H1 (cell line): ENCODE data around the gene MYO15B. TPM values are rescaled to one million over a fixed set of nuclear protein-coding genes. Genes with fewer than 3 reads are reported as not detected.

Source experiments
- CTCF ChIA-PET: fragments of 300-600 bp; sonication (Branson Sonifier 250); formaldehyde crosslinking; loops from one replicate; lab custom pipeline; 2021; ENCODE audit not compliant: partially characterized antibody; lab: Charles Lee
- POLR2A ChIA-PET: fragments of 300-600 bp; sonication (Branson Sonifier 250); formaldehyde crosslinking; loops from one replicate; lab custom pipeline; 2021; ENCODE audit warnings: inconsistent platforms; ENCODE audit not compliant: partially characterized antibody; lab: Charles Lee
- DNase-seq, 2 experiments: peaks; one replicate each; pipeline versions ENCODE4 v3.0.0 to v3.0.0-alpha.2; 2010 to 2022; ENCODE audit warnings: low spot score in 2 of 2, low read depth in 1 of 2, mixed read lengths in 1 of 2
- FAIRE-seq: peaks from 2 replicates; lab custom pipeline; 2011; peaks lifted over from hg19 to GRCh38; lab: Jason Lieb, UNC
- H2AFZ ChIP-seq: 2 replicates; pipeline ENCODE4 v1.8.1; 2012; ENCODE audit warnings: low read length, inconsistent platforms
- H2AK5ac ChIP-seq: 2 replicates; pipeline ENCODE4 v1.6.1; 2013; ENCODE audit warnings: low read depth, low read length
- H2BK120ac ChIP-seq: replicated peaks from 2 replicates; pipeline ENCODE3; 2013; ENCODE audit warnings: low read depth, low read length, inconsistent platforms
- H2BK12ac ChIP-seq: 2 replicates; pipeline ENCODE4 v1.6.1; 2013; ENCODE audit warnings: low read depth, low read length
- H2BK15ac ChIP-seq: 2 replicates; pipeline ENCODE4 v1.6.1; 2013; ENCODE audit warnings: low read length
- H2BK20ac ChIP-seq: 2 replicates; pipeline ENCODE4 v1.6.1; 2013; ENCODE audit warnings: low read length
- H2BK5ac ChIP-seq: 2 replicates; pipeline ENCODE4 v1.6.1; 2013; ENCODE audit warnings: low read depth, low read length
- H3K14ac ChIP-seq: 2 replicates; pipeline ENCODE4 v1.6.1; 2013; ENCODE audit warnings: inconsistent platforms; ENCODE audit not compliant: insufficient read length
- H3K18ac ChIP-seq: 2 replicates; pipeline ENCODE4 v1.6.1; 2013; ENCODE audit warnings: low read length; ENCODE audit errors: extremely low read depth
- H3K23ac ChIP-seq: 2 replicates; pipeline ENCODE4 v1.6.1; 2013; ENCODE audit warnings: inconsistent platforms; ENCODE audit not compliant: insufficient read length
- H3K23me2 ChIP-seq: 2 replicates; pipeline ENCODE4 v1.6.1; 2013; ENCODE audit warnings: low read depth, low read length
- H3K27ac ChIP-seq: 2 replicates; pipeline ENCODE4 v1.6.1; 2011; ENCODE audit warnings: low read depth, low read length, inconsistent platforms
- H3K27me3 ChIP-seq, 4 experiments: replicated peaks in 1 of 4; 1 replicate in 1 of 4; 2 replicates in 3 of 4; pipeline versions ENCODE4 v1.6.1 to v1.8.1; 2011 to 2013; ENCODE audit warnings: low read length in 3 of 4, mild to moderate bottlenecking in 3 of 4, inconsistent platforms in 2 of 4, mixed read lengths in 2 of 4, moderate library complexity in 1 of 4; ENCODE audit not compliant: control insufficient read depth in 3 of 4, insufficient read depth in 3 of 4; ENCODE audit errors: extremely low read depth in 1 of 4
- H3K36me3 ChIP-seq, 4 experiments: 2 replicates each; pipeline versions ENCODE4 v1.6.1 to v1.8.1; 2011 to 2013; ENCODE audit warnings: mild to moderate bottlenecking in 4 of 4, low read length in 3 of 4, moderate library complexity in 2 of 4, control low read depth in 1 of 4, inconsistent platforms in 1 of 4; ENCODE audit not compliant: insufficient read depth in 4 of 4, control insufficient read depth in 2 of 4
- H3K4ac ChIP-seq: replicated peaks from 2 replicates; pipeline ENCODE3; 2013; ENCODE audit warnings: low read length, low read depth, mixed read lengths, inconsistent platforms; ENCODE audit not compliant: insufficient read length
- H3K4me1 ChIP-seq, 4 experiments: replicated peaks in 1 of 4; 1 replicate in 1 of 4; 2 replicates in 3 of 4; pipeline versions ENCODE4 v1.6.1 to v1.8.1; 2011 to 2013; ENCODE audit warnings: low read length in 3 of 4, inconsistent platforms in 2 of 4, mixed read lengths in 1 of 4; ENCODE audit not compliant: insufficient read depth in 4 of 4, control insufficient read depth in 3 of 4
- H3K4me2 ChIP-seq, 2 experiments: 2 replicates each; pipeline versions ENCODE4 v1.6.1 to v1.8.1; 2011 to 2013; ENCODE audit warnings: low read depth in 2 of 2, low read length in 2 of 2, control low read depth in 1 of 2, inconsistent platforms in 1 of 2, mild to moderate bottlenecking in 1 of 2; ENCODE audit not compliant: insufficient read depth in 1 of 2
- H3K4me3 ChIP-seq, 4 experiments: fragments of 200-600, 300-600 bp in 1 of 4; sonication (generic), shearing (Covaris generic), sonication (Bioruptor Twin) in 1 of 4; 2 replicates each; pipeline versions ENCODE4 v1.5.1 to v1.8.1; 2011 to 2016; ENCODE audit warnings: low read length in 4 of 4, low read depth in 3 of 4, control low read depth in 2 of 4, inconsistent platforms in 2 of 4, mild to moderate bottlenecking in 2 of 4, mixed read lengths in 1 of 4, moderate library complexity in 1 of 4; ENCODE audit not compliant: insufficient read depth in 2 of 4; ENCODE audit errors: extremely low read depth in 1 of 4
- H3K56ac ChIP-seq: replicated peaks from 2 replicates; pipeline ENCODE3; 2013; ENCODE audit warnings: low read depth, mild to moderate bottlenecking, mixed read lengths, low read length, inconsistent platforms; ENCODE audit not compliant: insufficient read length
- H3K79me1 ChIP-seq: 2 replicates; pipeline ENCODE4 v1.6.1; 2013; ENCODE audit warnings: low read depth, low read length, control low read depth
- H3K79me2 ChIP-seq, 2 experiments: 2 replicates each; pipeline versions ENCODE4 v1.6.1 to v1.8.1; 2012 to 2013; ENCODE audit warnings: low read length in 2 of 2, mild to moderate bottlenecking in 2 of 2, inconsistent platforms in 1 of 2; ENCODE audit not compliant: insufficient read depth in 2 of 2, control insufficient read depth in 1 of 2
- H3K9ac ChIP-seq, 4 experiments: replicated peaks in 1 of 4; 1 replicate in 1 of 4; 2 replicates in 3 of 4; pipeline versions ENCODE4 v1.6.1 to v1.8.1; 2011 to 2013; ENCODE audit warnings: low read depth in 3 of 4, low read length in 3 of 4, control low read depth in 2 of 4, mild to moderate bottlenecking in 2 of 4, moderate library complexity in 2 of 4, inconsistent platforms in 1 of 4; ENCODE audit errors: extremely low read depth in 1 of 4
- H3K9me3 ChIP-seq, 2 experiments: 2 replicates each; pipeline versions ENCODE4 v1.6.1 to v1.8.1; 2012 to 2013; ENCODE audit warnings: mild to moderate bottlenecking in 2 of 2, moderate library complexity in 2 of 2, control low read depth in 1 of 2, inconsistent platforms in 1 of 2, low read depth in 1 of 2, low read length in 1 of 2, mixed read lengths in 1 of 2; ENCODE audit not compliant: insufficient read depth in 2 of 2
- H4K20me1 ChIP-seq, 2 experiments: replicated peaks in 1 of 2; 2 replicates each; pipeline versions ENCODE3 to v1.8.1; 2011 to 2013; ENCODE audit warnings: inconsistent platforms in 2 of 2, low read length in 2 of 2, mild to moderate bottlenecking in 1 of 2; ENCODE audit not compliant: insufficient read depth in 2 of 2, control insufficient read depth in 1 of 2
- H4K5ac ChIP-seq: 2 replicates; pipeline ENCODE4 v1.6.1; 2013; ENCODE audit warnings: low read length, low read depth, mixed read lengths, inconsistent platforms; ENCODE audit not compliant: insufficient read length
- H4K8ac ChIP-seq: 2 replicates; pipeline ENCODE4 v1.8.0; 2013; ENCODE audit warnings: mild to moderate bottlenecking, moderate library complexity, low read length, inconsistent platforms; ENCODE audit not compliant: insufficient read depth; ENCODE audit errors: extremely low read depth
- H4K91ac ChIP-seq: replicated peaks from 2 replicates; pipeline ENCODE3; 2013; ENCODE audit warnings: low read length, mixed read lengths, inconsistent platforms; ENCODE audit not compliant: insufficient read length
- EP300 ChIP-seq, 2 experiments: IDR thresholded peaks; 1 replicate in 1 of 2; 2 replicates in 1 of 2; pipeline ENCODE4 v1.6.1; 2011 to 2012; ENCODE audit warnings: low read depth in 2 of 2, low read length in 2 of 2, mild to moderate bottlenecking in 2 of 2, borderline replicate concordance in 1 of 2, inconsistent platforms in 1 of 2, moderate library complexity in 1 of 2
- POLR2A ChIP-seq, 2 experiments: IDR thresholded peaks; 1 replicate in 1 of 2; 2 replicates in 1 of 2; pipeline ENCODE4 v1.6.1; 2011; ENCODE audit warnings: low read depth in 2 of 2, low read length in 2 of 2, mild to moderate bottlenecking in 2 of 2; ENCODE audit errors: control extremely low read depth in 1 of 2
- SIX5 ChIP-seq: IDR thresholded peaks from 2 replicates; pipeline ENCODE4 v1.6.1; 2011; ENCODE audit warnings: mild to moderate bottlenecking, low read depth, low read length
- WGBS, 2 experiments: shearing (Covaris generic) in 1 of 2; methylation state at CpG; one replicate each; pipeline versions ENCODE4 v1.1.6 to v1.1.7; 2013 to 2015; ENCODE audit warnings: low lambda C conversion rate in 2 of 2, mixed read lengths in 2 of 2, inconsistent platforms in 1 of 2, low coverage in 1 of 2, missing lambda C conversion rate in 1 of 2; ENCODE audit not compliant: insufficient replicate concordance in 2 of 2, insufficient coverage in 1 of 2, insufficient read length in 1 of 2; ENCODE audit errors: extremely low coverage in 1 of 2, missing lambda C conversion rate in 1 of 2; 5-methylcytosine and 5-hydroxymethylcytosine counted together
- polyA plus RNA-seq, 7 experiments: library from polyadenylated mRNA; depleted of rRNA in 3 of 7; stranded (reverse) in 5 of 7; unstranded in 2 of 7; fragments of >200 nt in 5 of 7; fragments of 200-250 nt in 2 of 7; gene quantifications; 1 replicate in 5 of 7; 2 replicates in 1 of 7; 4 replicates in 1 of 7; pipeline versions ENCODE4 v1.2.1 to v1.2.3, GENCODE V29; 2011 to 2013; ENCODE audit warnings: missing spikeins in 2 of 7, mixed read lengths in 2 of 7
- total RNA-seq: library from RNA; stranded (reverse); fragmentation: NEBNext Ultra II Directional; extraction: Animal tissue kit (Norgen Biotek cat#: 25700); gene quantifications from 2 replicates; pipeline ENCODE4 v1.2.1, GENCODE V29; 2021
- TF ChIP-seq, protein P1 (sequence below): IDR thresholded peaks from 2 replicates; pipeline ENCODE4 v1.6.1; 2011; ENCODE audit warnings: low read length, improper control_type of control experiment

Gene MYO15B
- total and polyA plus RNA-seq, 2 of the 8 experiments (the other 6 are each of a cell fraction or from before 2014, with no cell fraction given) = 7.1 to 11.2 TPM

DNA sequence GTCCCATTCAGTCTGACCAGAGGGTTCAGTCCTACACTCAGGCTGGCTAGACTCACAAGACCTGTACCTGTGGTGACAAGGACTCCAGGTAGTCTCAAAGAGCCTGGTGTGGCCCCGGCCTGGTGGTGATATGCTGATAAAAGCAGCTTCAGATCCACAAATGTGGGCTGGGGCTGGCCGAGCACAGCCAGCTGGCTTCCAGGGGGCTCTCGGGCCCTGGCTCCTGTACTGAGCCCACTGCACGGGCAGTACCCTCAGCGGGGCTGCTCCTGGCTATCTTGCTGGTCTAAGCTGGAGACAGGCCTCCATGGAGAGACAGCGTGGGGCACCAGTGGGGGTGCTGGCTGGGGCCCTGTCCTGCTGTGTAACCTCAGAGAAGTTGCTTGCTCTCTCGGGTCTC is 50.0 kb downstream of the MYO15B start:
- CTCF ChIA-PET = interaction anchor here (1.0 to 59.2 kb wide), 6 partner anchors 6 to 193 kb away, joined by 3 to 2200 read pairs (median 158); partner anchors contain the start of genes GALK1, RECQL5, SAP30BP and SMIM5
- Histone ChIP-seq H3K9ac (peak overlapping the region in 1 of 4 experiments; percentile 13; a peak in 2 of 7 replicates), H3K36me3 (no peaks in the 10 kb centered on the region; a peak in 1 of 8 replicates), H3K4me1 (peaks cover under 1 to 17% (median 11%) of the 10 kb centered on the region in 4 experiments), H2BK5ac (no peak overlapping the region), H4K20me1 (peaks cover 5 to 13% of the 10 kb centered on the region in 2 experiments), H3K23ac (no peak overlapping the region), H2AFZ (no peak overlapping the region), H2BK20ac (no peak overlapping the region), H4K91ac (no peak overlapping the region), H3K9me3 (no peaks in the 10 kb centered on the region), H3K79me2 (no peaks in the 10 kb centered on the region), H3K27ac (no peak overlapping the region), H2BK12ac (no peak overlapping the region), H2BK15ac (no peak overlapping the region), H4K8ac (no peak overlapping the region), H3K4ac (no peak overlapping the region), H3K27me3 (no peaks in the 10 kb centered on the region), H3K4me2 (no peak overlapping the region), H2BK120ac (no peak overlapping the region), H3K4me3 (no peak overlapping the region), H2AK5ac (no peak overlapping the region), H3K56ac (no peak overlapping the region), H3K79me1 (no peaks in the 10 kb centered on the region), H3K18ac (no peak overlapping the region), H3K23me2 (no peaks in the 10 kb centered on the region), H4K5ac (no peak overlapping the region), H3K14ac (no peak overlapping the region)
- TF ChIP-seq, protein P1, sequence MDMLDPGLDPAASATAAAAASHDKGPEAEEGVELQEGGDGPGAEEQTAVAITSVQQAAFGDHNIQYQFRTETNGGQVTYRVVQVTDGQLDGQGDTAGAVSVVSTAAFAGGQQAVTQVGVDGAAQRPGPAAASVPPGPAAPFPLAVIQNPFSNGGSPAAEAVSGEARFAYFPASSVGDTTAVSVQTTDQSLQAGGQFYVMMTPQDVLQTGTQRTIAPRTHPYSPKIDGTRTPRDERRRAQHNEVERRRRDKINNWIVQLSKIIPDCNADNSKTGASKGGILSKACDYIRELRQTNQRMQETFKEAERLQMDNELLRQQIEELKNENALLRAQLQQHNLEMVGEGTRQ = no peak
- TF ChIP-seq SIX5 = no peak
- no peak for TF ChIP-seq EP300 (IDR thresholded peaks at IDR 0.05; ENCODE audit: borderline replicate concordance in 1 of 2, low read depth in 2 of 2, low read length in 2 of 2)
- TF ChIP-seq POLR2A (IDR thresholded peaks at IDR 0.05; ENCODE audit: control extremely low read depth in 1 of 2, low read depth in 2 of 2, low read length in 2 of 2) = no peak
- WGBS, 2 experiments = 98% methylated on average over 7 of the region's 7 CpGs; no CpG with 5 or more reads in 1 of the 2 experiments
- POLR2A ChIA-PET = interaction anchor here (0.9 to 2.4 kb wide), 5 partner anchors 8 to 142 kb away, joined by 3 to 7 read pairs (median 4); a partner anchor contains a TSS
- FAIRE-seq = no peak
- no peak for DNase-seq
